ENCODE results near the gene RASL10B. TPM values are rescaled to one million over a fixed set of nuclear protein-coding genes. Genes with fewer than 3 reads are reported as not detected.

Gene RASL10B
- total RNA-seq, 2 experiments from 2014 or later = 0.22 to 0.47 TPM

DNA sequence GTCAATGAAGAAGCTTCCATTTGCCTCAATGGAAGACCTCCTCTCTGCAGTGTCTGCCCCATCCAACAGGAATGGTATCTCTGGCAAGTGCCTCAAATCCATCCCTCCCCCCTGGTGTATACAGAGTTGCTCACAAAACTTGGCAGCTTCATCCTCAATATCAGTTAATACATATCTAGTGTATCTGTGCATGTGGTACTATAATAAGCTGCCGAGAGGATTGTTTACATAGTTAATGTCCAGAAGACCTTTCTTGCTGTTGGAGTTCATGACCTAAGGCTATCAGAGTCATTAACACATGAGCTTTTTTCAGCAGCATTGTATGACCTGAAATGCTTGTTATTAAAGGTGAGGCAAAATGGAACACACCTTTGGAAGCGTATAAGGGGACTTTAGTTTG is 14.0 kb upstream of the RASL10B start:
- Mint-ChIP-seq H3K9me3 (no peaks in the 10 kb centered on the region), H3K27me3 (no peaks in the 10 kb centered on the region), H3K4me3 (no peak overlapping the region), H3K4me1 (ENCODE audit: low read depth) (no peaks in the 10 kb centered on the region), H3K27ac (no peak overlapping the region), H3K36me3 (ENCODE audit: low read depth) (peaks cover 19% of the 10 kb centered on the region)
- POLR2A ChIA-PET = no interaction called here
- intact Hi-C loops (cut with DNase I, micrococcal nuclease) = no loop called here
- Histone ChIP-seq H3K9me3 (ENCODE audit: control insufficient read depth in 1 of 2, insufficient read depth in 1 of 2, low read length in 2 of 2) (no peaks in the 10 kb centered on the region), H3K36me3 (ENCODE audit: insufficient read depth, low read length) (peaks cover 71% of the 10 kb centered on the region), H3K4me1 (ENCODE audit: insufficient read depth, low read length) (peaks cover 10% of the 10 kb centered on the region), H3K27ac (ENCODE audit: low read depth in 1 of 2, low read length in 2 of 2) (no peak overlapping the region), H3K27me3 (ENCODE audit: control insufficient read depth in 1 of 2, insufficient read depth in 2 of 2, low read length in 2 of 2) (no peaks in the 10 kb centered on the region), H3K4me3 (ENCODE audit: low read length) (no peak overlapping the region)
- CTCF ChIA-PET = no interaction called here
- no peak for DNase-seq
- ATAC-seq (ENCODE audit: poor library complexity) = no peak
- TF ChIP-seq, protein P1, sequence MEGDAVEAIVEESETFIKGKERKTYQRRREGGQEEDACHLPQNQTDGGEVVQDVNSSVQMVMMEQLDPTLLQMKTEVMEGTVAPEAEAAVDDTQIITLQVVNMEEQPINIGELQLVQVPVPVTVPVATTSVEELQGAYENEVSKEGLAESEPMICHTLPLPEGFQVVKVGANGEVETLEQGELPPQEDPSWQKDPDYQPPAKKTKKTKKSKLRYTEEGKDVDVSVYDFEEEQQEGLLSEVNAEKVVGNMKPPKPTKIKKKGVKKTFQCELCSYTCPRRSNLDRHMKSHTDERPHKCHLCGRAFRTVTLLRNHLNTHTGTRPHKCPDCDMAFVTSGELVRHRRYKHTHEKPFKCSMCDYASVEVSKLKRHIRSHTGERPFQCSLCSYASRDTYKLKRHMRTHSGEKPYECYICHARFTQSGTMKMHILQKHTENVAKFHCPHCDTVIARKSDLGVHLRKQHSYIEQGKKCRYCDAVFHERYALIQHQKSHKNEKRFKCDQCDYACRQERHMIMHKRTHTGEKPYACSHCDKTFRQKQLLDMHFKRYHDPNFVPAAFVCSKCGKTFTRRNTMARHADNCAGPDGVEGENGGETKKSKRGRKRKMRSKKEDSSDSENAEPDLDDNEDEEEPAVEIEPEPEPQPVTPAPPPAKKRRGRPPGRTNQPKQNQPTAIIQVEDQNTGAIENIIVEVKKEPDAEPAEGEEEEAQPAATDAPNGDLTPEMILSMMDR (IDR thresholded peaks at IDR 0.05) = no peak

DNA sequence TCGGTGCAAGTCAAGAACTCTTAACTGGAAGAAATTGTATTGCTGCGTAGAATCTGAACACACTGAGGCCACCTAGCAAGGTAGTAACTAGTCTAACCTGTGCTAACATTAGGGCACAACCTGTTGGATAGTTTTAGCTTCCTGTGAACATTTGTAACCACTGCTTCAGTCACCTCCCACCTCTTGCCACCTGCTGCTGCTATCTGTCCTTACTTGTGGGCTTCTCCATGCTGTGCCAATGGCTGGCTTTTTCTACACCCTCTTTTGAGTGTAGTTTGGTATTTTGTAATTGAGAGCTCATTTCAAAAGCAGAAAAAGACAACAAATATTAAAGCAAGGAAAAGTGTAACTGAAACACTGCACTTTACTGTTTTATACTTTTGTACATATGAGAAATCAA is 7.7 kb upstream of the RASL10B start:
- ChIA-PET POLR2A (no interaction called here), CTCF (no interaction called here)
- intact Hi-C loops (cut with DNase I, micrococcal nuclease) = no loop called here
- ATAC-seq (ENCODE audit: poor library complexity) = no peak
- peaks cover 71% of the 10 kb centered on the region for H3K36me3 Mint-ChIP-seq (ENCODE audit: low read depth)
- no peaks in the 10 kb centered on the region for H3K4me1 Mint-ChIP-seq (ENCODE audit: low read depth)
- no peak overlapping the region for H3K4me3 Mint-ChIP-seq
- TF ChIP-seq, protein P1 (IDR thresholded peaks at IDR 0.05) = no peak
- Histone ChIP-seq H3K27ac (ENCODE audit: low read depth in 1 of 2, low read length in 2 of 2) (no peak overlapping the region), H3K4me3 (ENCODE audit: low read length) (no peak overlapping the region), H3K27me3 (ENCODE audit: control insufficient read depth in 1 of 2, insufficient read depth in 2 of 2, low read length in 2 of 2) (no peaks in the 10 kb centered on the region), H3K4me1 (ENCODE audit: insufficient read depth, low read length) (no peaks in the 10 kb centered on the region), H3K9me3 (ENCODE audit: control insufficient read depth in 1 of 2, insufficient read depth in 1 of 2, low read length in 2 of 2) (no peaks in the 10 kb centered on the region), H3K36me3 (ENCODE audit: insufficient read depth, low read length) (peaks cover 76% of the 10 kb centered on the region)
- H3K27ac Mint-ChIP-seq = no peak overlapping the region
- no peaks in the 10 kb centered on the region for H3K9me3 Mint-ChIP-seq
- no peaks in the 10 kb centered on the region for H3K27me3 Mint-ChIP-seq
- DNase-seq = no peak

DNA sequence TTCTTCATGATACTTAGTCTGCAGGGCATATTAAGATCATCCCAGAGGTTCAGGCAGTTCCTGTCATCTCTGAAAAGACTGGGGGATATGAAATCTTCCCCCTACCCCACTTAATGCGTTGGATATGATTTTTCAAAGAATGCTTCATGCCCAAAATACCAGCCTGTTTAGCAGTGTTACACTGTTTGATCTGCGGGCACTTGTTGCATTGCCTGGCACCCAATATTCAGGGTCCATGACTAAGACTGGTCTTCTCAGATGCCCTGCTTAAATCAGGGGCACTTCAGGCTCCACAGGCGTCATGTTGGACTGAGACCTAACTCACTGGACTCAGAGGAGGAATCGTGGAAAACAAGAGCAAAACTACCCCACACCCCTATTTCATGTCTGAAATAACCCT is 6.4 kb upstream of the RASL10B start:
- TF ChIP-seq, protein P1 (IDR thresholded peaks at IDR 0.05) = no peak
- ChIA-PET CTCF (no interaction called here), POLR2A (no interaction called here)
- peaks cover 66% of the 10 kb centered on the region for H3K36me3 ChIP-seq (ENCODE audit: insufficient read depth, low read length)
- Mint-ChIP-seq H3K9me3 (no peaks in the 10 kb centered on the region), H3K4me3 (no peak overlapping the region), H3K4me1 (ENCODE audit: low read depth) (peaks cover 4% of the 10 kb centered on the region), H3K27ac (no peak overlapping the region), H3K36me3 (ENCODE audit: low read depth) (peaks cover 71% of the 10 kb centered on the region), H3K27me3 (no peaks in the 10 kb centered on the region)
- no peak overlapping the region for H3K27ac ChIP-seq (ENCODE audit: low read depth in 1 of 2, low read length in 2 of 2)
- ATAC-seq (ENCODE audit: poor library complexity) (no peak), DNase-seq (no peak)
- no peaks in the 10 kb centered on the region for H3K9me3 ChIP-seq (ENCODE audit: control insufficient read depth in 1 of 2, insufficient read depth in 1 of 2, low read length in 2 of 2)
- no peaks in the 10 kb centered on the region for H3K27me3 ChIP-seq (ENCODE audit: control insufficient read depth in 1 of 2, insufficient read depth in 2 of 2, low read length in 2 of 2)
- no peak overlapping the region for H3K4me3 ChIP-seq (ENCODE audit: low read length)
- no peaks in the 10 kb centered on the region for H3K4me1 ChIP-seq (ENCODE audit: insufficient read depth, low read length)
- intact Hi-C loops (cut with DNase I, micrococcal nuclease) = no loop called here

Data from CD4-positive, alpha-beta T cell (primary cell).